ENCODE measurements around the gene PTPRM. TPM values are rescaled to one million over a fixed set of nuclear protein-coding genes. Genes with fewer than 3 reads are reported as not detected.

The PTPRM gene
- total and polyA plus RNA-seq, 12 donors, result 31.7 to 116 (median 61.2) TPM

DNA sequence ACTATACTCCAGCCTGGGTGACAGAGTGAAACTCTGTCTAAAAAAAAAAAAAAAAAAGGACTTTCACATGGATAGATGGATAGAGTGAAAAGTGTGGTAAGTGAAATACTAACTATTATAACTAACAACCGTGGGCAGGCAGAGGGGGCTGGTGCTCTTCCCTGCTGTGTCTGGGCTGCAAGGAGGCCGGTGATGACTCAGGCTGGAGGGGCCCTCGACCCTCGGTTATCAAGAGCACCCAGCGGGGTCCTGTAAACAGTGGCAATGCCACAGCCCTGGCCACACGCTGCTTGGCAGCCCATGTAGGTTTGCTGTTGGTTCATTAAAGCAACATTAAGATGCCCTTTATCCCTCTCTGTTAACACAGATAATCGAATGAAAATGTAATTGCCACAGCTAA lies 857.4 kb downstream of the PTPRM start:
- WGBS, 4 donors, result 74 to 83% (median 75%) methylated on average over 7 of the region's 7 CpGs
- no peak overlapping the region for H3K27ac ChIP-seq
- no peaks in the 10 kb centered on the region for H3K36me3 ChIP-seq (replicated peaks in 1 of 2)
- no peak overlapping the region for H3K4me3 ChIP-seq
- H3K27me3 ChIP-seq, result no peaks in the 10 kb centered on the region
- H3K4me1 ChIP-seq (replicated peaks in 1 of 2), result no peaks in the 10 kb centered on the region
- no peak for DNase-seq
- H3K9me3 ChIP-seq (replicated peaks in 1 of 3), result no peaks in the 10 kb centered on the region
- intact Hi-C loops (cut with DNase I), result no loop called here
- TF ChIP-seq POLR2A (IDR thresholded peaks at IDR 0.05), result no peak
- TF ChIP-seq, protein P1, sequence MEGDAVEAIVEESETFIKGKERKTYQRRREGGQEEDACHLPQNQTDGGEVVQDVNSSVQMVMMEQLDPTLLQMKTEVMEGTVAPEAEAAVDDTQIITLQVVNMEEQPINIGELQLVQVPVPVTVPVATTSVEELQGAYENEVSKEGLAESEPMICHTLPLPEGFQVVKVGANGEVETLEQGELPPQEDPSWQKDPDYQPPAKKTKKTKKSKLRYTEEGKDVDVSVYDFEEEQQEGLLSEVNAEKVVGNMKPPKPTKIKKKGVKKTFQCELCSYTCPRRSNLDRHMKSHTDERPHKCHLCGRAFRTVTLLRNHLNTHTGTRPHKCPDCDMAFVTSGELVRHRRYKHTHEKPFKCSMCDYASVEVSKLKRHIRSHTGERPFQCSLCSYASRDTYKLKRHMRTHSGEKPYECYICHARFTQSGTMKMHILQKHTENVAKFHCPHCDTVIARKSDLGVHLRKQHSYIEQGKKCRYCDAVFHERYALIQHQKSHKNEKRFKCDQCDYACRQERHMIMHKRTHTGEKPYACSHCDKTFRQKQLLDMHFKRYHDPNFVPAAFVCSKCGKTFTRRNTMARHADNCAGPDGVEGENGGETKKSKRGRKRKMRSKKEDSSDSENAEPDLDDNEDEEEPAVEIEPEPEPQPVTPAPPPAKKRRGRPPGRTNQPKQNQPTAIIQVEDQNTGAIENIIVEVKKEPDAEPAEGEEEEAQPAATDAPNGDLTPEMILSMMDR (IDR thresholded peaks at IDR 0.05), result no peak

DNA sequence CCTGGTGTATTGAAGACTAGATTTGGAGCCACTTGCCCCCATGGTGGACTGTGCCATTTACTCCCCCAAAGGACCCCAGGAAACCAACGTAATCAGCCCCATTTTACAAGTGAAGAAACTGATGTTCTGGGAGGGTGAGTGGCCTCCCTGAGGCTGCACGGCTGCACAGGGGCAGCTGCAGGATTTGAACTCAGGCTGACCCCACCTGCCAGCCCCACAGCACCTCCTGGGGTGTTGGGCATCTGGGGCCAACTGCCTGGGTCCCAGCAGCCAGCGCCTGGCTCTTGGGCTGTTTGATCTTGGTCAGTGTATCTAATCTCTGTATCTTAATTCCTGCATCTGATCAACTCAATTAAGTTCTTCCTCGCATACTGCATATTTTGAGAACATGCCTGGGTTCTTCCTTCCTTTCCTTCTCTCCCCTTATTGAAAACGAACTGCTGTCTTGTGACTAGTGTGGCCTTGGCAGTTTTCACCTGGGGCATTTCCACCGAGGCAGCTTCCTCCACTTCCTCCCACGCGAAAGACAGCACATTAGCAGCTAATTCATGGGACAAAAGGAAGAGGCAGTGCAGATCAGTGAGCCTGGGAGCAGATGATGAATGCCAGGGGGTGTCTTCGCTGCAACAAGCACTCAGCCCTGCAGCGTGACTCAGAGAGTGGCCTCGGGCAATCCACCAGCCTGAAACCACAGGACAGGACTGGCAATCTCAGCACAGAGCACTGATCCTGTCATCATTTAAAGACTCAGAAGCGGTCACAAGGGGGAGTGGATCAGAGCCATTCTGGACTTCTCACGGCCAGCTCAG lies 858.0 kb downstream of the PTPRM start:
- Histone ChIP-seq H3K27me3 (no peaks in the 10 kb centered on the region), H3K9me3 (replicated peaks in 1 of 3) (no peaks in the 10 kb centered on the region), H3K27ac (peak overlapping the region in 1 of 5 donors; percentile 54), H3K4me3 (no peak overlapping the region), H3K36me3 (replicated peaks in 1 of 2) (no peaks in the 10 kb centered on the region), H3K4me1 (replicated peaks in 1 of 2) (no peaks in the 10 kb centered on the region)
- WGBS, 4 donors, result 42 to 50% (median 45%) methylated on average over 12 to 13 of the region's 13 CpGs
- TF ChIP-seq, protein P1 (IDR thresholded peaks at IDR 0.05), result no peak
- TF ChIP-seq POLR2A (IDR thresholded peaks at IDR 0.05), result no peak
- peak; percentile 55 to 86 (median 80) for DNase-seq
- intact Hi-C loops (cut with DNase I), result no loop called here

DNA sequence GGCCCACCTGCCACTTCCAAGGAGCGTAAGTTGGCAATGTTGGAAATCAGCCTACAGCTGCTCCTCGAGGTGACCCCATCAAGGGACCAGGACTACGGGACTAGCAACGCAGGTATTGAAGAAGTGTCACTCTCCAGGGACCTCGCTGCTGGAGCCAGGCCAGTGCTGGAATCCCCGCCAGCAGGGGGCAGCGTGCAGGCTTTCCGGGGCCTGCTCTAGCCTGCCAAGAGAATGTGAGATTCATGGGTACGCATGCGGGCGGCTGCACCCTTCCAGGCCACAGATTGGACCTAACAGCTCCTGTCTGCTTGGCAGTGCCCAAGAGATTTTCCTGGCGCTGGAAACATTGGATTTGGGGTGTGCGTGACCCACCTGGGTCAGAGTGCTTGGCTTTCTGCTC lies 859.3 kb downstream of the PTPRM start:
- no peak overlapping the region for H3K4me3 ChIP-seq
- TF ChIP-seq, protein P1 (IDR thresholded peaks at IDR 0.05), result peak in 1 of 6 experiments; percentile 8
- no peak for TF ChIP-seq POLR2A (IDR thresholded peaks at IDR 0.05)
- no peak for DNase-seq
- no peaks in the 10 kb centered on the region for H3K9me3 ChIP-seq (replicated peaks in 1 of 3)
- intact Hi-C loops (cut with DNase I), result no loop called here
- no peaks in the 10 kb centered on the region for H3K4me1 ChIP-seq (replicated peaks in 1 of 2)
- no peaks in the 10 kb centered on the region for H3K36me3 ChIP-seq (replicated peaks in 1 of 2)
- WGBS, 4 donors, result 83 to 100% (median 89%) methylated on average over 2 to 13 of the region's 13 CpGs
- no peak overlapping the region for H3K27ac ChIP-seq
- no peaks in the 10 kb centered on the region for H3K27me3 ChIP-seq

DNA sequence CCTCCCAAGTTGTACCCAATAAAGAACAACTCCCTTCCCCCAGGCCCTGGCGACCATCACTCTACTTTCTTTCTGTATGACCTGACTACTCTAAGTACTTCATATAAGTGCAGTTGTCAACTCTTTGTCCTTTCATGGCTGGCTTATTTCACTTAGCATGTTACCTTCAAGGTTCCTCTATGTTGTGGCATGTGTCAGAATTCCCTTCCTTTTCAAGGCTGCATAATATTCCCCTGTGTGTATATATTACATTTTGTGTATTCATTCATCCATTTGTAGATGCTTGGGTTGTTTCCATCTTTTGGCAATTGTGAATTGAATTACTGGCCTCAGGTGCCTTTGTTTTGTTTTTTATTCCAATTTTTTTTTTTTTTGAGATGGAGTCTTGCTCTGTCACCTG lies 860.2 kb downstream of the PTPRM start:
- Histone ChIP-seq H3K4me3 (no peak overlapping the region), H3K36me3 (replicated peaks in 1 of 2) (no peaks in the 10 kb centered on the region), H3K4me1 (replicated peaks in 1 of 2) (no peaks in the 10 kb centered on the region), H3K27ac (no peak overlapping the region), H3K27me3 (no peaks in the 10 kb centered on the region), H3K9me3 (replicated peaks in 1 of 3) (no peaks in the 10 kb centered on the region)
- TF ChIP-seq, protein P1 (IDR thresholded peaks at IDR 0.05), result no peak
- no peak for TF ChIP-seq POLR2A (IDR thresholded peaks at IDR 0.05)
- WGBS, 4 donors, result 96 to 98% (median 97%) methylated on average over 1 of the region's 1 CpG
- DNase-seq, result no peak
- intact Hi-C loops (cut with DNase I), result no loop called here
